DOHH2 (cell line): ENCODE results near the gene ANP32A.

Source experiments
- H3F3A ChIP-seq: fragments of 200-600 bp; sonication (generic), shearing (Covaris generic); 2 replicates; pipeline ENCODE4 v1.6.0; 2016; ENCODE audit warnings: antibody characterized with exemption, mild to moderate bottlenecking; ENCODE audit not compliant: control insufficient read depth, insufficient read depth
- H3K27ac ChIP-seq: fragments of 200-600 bp; sonication (generic); 2 replicates; pipeline ENCODE4 v1.5.1; 2014; ENCODE audit warnings: low read depth, mild to moderate bottlenecking, low read length, moderate library complexity
- H3K27me3 ChIP-seq: fragments of 200-600 bp; sonication (generic); 2 replicates; pipeline ENCODE4 v1.6.1; 2014; ENCODE audit warnings: mild to moderate bottlenecking, low read length, mixed read lengths; ENCODE audit not compliant: control insufficient read depth
- H3K36me3 ChIP-seq: fragments of 200-600 bp; sonication (generic); 2 replicates; pipeline ENCODE4 v1.6.1; 2014; ENCODE audit warnings: mild to moderate bottlenecking, low read length, moderate library complexity, mixed read lengths; ENCODE audit not compliant: control insufficient read depth
- H3K4me1 ChIP-seq: fragments of 200-600 bp; sonication (generic); 2 replicates; pipeline ENCODE4 v1.6.1; 2014; ENCODE audit warnings: mild to moderate bottlenecking, low read length, mixed read lengths; ENCODE audit not compliant: control insufficient read depth
- H3K4me2 ChIP-seq: fragments of 200-600 bp; sonication (generic); 2 replicates; pipeline ENCODE4 v1.6.0; 2014; ENCODE audit warnings: mild to moderate bottlenecking, low read length, moderate library complexity
- H3K4me3 ChIP-seq: fragments of 200-600 bp; sonication (generic); 2 replicates; pipeline ENCODE4 v1.5.1; 2014; ENCODE audit warnings: mild to moderate bottlenecking, low read length, mixed read lengths
- H3K79me2 ChIP-seq: fragments of 200-600 bp; sonication (generic); 2 replicates; pipeline ENCODE4 v1.6.1; 2014; ENCODE audit warnings: mild to moderate bottlenecking, low read length, mixed read lengths; ENCODE audit not compliant: control insufficient read depth
- H3K9me2 ChIP-seq: fragments of 200-600 bp; sonication (generic); replicated peaks from 2 replicates; pipeline ENCODE4 v1.6.1; 2014; ENCODE audit warnings: mild to moderate bottlenecking, low read length, mixed read lengths; ENCODE audit not compliant: control insufficient read depth
- H3K9me3 ChIP-seq: fragments of 200-600 bp; sonication (generic); 2 replicates; pipeline ENCODE4 v1.6.1; 2014; ENCODE audit warnings: antibody characterized with exemption, low read length, mixed read lengths; ENCODE audit not compliant: control insufficient read depth, insufficient read depth
- H4K20me1 ChIP-seq: fragments of 200-600 bp; sonication (generic); 2 replicates; pipeline ENCODE4 v1.6.0; 2014; ENCODE audit warnings: low read depth, mild to moderate bottlenecking, antibody characterized with exemption, low read length, moderate library complexity; ENCODE audit not compliant: control insufficient read depth, insufficient read depth
- EZH2phosphoT487 ChIP-seq: fragments of 200-600 bp; sonication (generic); IDR thresholded peaks from 2 replicates; pipeline ENCODE4 v1.6.1; 2017; ENCODE audit warnings: borderline replicate concordance, mild to moderate bottlenecking, antibody characterized with exemption, low read length, moderate library complexity, mixed read lengths
- TF ChIP-seq, protein P1 (sequence below): fragments of 200-600 bp; sonication (generic); IDR thresholded peaks from one replicate; pipeline ENCODE4 v1.5.1; 2014; ENCODE audit warnings: antibody characterized with exemption, mild to moderate bottlenecking, low read depth, low read length; ENCODE audit not compliant: poor library complexity, severe bottlenecking

The ANP32A gene

DNA sequence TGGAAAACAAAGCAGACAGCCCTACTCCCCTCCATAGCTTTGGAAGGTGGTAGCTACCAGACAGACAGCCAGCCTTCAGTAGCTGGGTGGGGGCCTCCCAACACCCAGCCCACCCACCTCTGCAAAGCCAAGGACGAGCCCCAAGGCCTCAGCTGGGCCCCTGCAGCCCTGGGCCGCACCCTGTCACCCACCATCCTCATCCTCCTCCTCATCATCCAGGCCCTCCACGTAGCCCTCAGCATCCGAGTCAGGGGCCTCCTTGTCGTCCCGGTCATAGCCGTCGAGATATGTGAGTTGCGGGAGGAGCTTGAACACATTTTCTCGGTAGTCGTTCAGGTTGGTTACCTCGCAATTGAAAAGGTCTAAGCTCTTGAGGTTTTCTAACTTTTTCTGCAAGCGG, 36.5 kb downstream of the ANP32A start:
- Histone ChIP-seq H3K9me3 (no peaks in the 10 kb centered on the region), H3K4me1 (no peaks in the 10 kb centered on the region), H3K27ac (no peak overlapping the region), H4K20me1 (peaks cover 14% of the 10 kb centered on the region), H3K79me2 (peaks cover 36% of the 10 kb centered on the region), H3K27me3 (no peaks in the 10 kb centered on the region), H3K9me2 (no peaks in the 10 kb centered on the region), H3K4me3 (no peak overlapping the region), H3F3A (peaks cover 11% of the 10 kb centered on the region), H3K4me2 (no peak overlapping the region), H3K36me3 (peaks cover 94% of the 10 kb centered on the region)
- TF ChIP-seq, protein P1, sequence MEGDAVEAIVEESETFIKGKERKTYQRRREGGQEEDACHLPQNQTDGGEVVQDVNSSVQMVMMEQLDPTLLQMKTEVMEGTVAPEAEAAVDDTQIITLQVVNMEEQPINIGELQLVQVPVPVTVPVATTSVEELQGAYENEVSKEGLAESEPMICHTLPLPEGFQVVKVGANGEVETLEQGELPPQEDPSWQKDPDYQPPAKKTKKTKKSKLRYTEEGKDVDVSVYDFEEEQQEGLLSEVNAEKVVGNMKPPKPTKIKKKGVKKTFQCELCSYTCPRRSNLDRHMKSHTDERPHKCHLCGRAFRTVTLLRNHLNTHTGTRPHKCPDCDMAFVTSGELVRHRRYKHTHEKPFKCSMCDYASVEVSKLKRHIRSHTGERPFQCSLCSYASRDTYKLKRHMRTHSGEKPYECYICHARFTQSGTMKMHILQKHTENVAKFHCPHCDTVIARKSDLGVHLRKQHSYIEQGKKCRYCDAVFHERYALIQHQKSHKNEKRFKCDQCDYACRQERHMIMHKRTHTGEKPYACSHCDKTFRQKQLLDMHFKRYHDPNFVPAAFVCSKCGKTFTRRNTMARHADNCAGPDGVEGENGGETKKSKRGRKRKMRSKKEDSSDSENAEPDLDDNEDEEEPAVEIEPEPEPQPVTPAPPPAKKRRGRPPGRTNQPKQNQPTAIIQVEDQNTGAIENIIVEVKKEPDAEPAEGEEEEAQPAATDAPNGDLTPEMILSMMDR, result no peak
- no peak for TF ChIP-seq EZH2phosphoT487

- no peak for TF ChIP-seq EZH2phosphoT487
- TF ChIP-seq, protein P1, result peak; percentile 86
- Histone ChIP-seq H3K4me1 (no peaks in the 10 kb centered on the region), H4K20me1 (peaks cover 9% of the 10 kb centered on the region; the same call in 1 of the 2 replicates), H3K27ac (no peak overlapping the region), H3K36me3 (peaks cover 94% of the 10 kb centered on the region), H3K79me2 (peaks cover 29% of the 10 kb centered on the region), H3F3A (peaks cover 18% of the 10 kb centered on the region), H3K9me3 (no peaks in the 10 kb centered on the region), H3K27me3 (no peaks in the 10 kb centered on the region), H3K4me2 (no peak overlapping the region), H3K9me2 (no peaks in the 10 kb centered on the region), H3K4me3 (no peak overlapping the region)
Measured at GRCh38 chr15:68783226-68784058, 37.3 kb downstream of the ANP32A start.

DNA sequence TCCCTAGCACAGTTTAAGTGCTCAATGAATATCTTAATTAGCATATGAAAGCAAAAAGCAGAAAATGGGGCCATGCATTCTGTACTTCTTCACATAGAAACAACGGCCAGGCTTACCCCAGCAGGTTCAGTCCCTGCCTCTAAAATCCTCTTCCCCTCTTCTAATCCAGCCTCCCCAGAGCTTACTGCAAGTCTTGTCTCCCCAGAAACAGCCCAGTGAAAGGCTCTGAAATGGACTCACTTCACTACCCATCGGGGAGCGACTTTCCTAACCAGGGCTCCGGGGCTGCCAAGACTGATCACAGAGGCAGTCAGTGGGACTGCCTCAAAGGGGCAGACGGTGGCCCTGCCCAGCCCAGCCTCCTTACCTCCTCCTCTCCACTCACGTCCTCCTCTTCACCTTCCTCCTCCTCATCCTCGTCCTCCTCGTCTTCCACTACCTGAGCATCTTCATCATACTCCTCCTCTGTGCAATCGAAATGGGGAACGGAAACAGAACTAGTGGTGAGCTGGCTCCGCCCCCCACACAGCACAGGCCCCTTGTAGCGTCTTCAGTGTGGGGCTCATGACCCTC, 38.0 kb downstream of the ANP32A start:
- Histone ChIP-seq H3K9me2 (no peaks in the 10 kb centered on the region), H4K20me1 (peaks cover 5% of the 10 kb centered on the region; the same call in 1 of the 2 replicates), H3K27ac (no peak overlapping the region), H3F3A (peaks cover 18% of the 10 kb centered on the region), H3K9me3 (no peaks in the 10 kb centered on the region), H3K4me2 (no peak overlapping the region), H3K4me3 (no peak overlapping the region), H3K79me2 (peaks cover 21% of the 10 kb centered on the region), H3K36me3 (peaks cover 92% of the 10 kb centered on the region), H3K27me3 (no peaks in the 10 kb centered on the region), H3K4me1 (no peaks in the 10 kb centered on the region)
- no peak for TF ChIP-seq EZH2phosphoT487
- TF ChIP-seq, protein P1, result no peak
